OCI-LY3 (cell line): ENCODE data around the gene ATP10A.

Experiments
- H2AFZ ChIP-seq: fragments of 200-600, 300-600 bp; shearing (Covaris generic); 2 replicates; pipeline ENCODE4 v1.6.0; 2014; ENCODE audit warnings: antibody characterized with exemption, low read depth, low read length
- H3K27ac ChIP-seq: fragments of 200-600, 300-600 bp; sonication (generic); 2 replicates; pipeline ENCODE4 v1.5.1; 2014; ENCODE audit warnings: mild to moderate bottlenecking, low read length, moderate library complexity, mixed read lengths
- H3K27me3 ChIP-seq: fragments of 200-600, 300-600 bp; sonication (generic); 2 replicates; pipeline ENCODE4 v1.6.1; 2014; ENCODE audit warnings: low read depth, low read length, mixed read lengths
- H3K36me3 ChIP-seq: fragments of 200-600, 300-600 bp; sonication (generic); replicated peaks from 2 replicates; pipeline ENCODE3; 2014; ENCODE audit warnings: low read depth, low read length, mixed read lengths
- H3K4me1 ChIP-seq: fragments of 300-600, 200-600 bp; sonication (generic); 2 replicates; pipeline ENCODE4 v1.6.1; 2014; ENCODE audit warnings: low read length, mixed read lengths
- H3K4me2 ChIP-seq: fragments of 200-600, 300-600 bp; sonication (generic); 2 replicates; pipeline ENCODE4 v1.6.1; 2014; ENCODE audit warnings: low read length, mixed read lengths
- H3K4me3 ChIP-seq: fragments of 300-600, 200-600 bp; sonication (generic); 2 replicates; pipeline ENCODE4 v1.5.1; 2014; ENCODE audit warnings: antibody characterized with exemption, mild to moderate bottlenecking, low read length, moderate library complexity
- H3K79me2 ChIP-seq: fragments of 300-600, 200-600 bp; shearing (Covaris generic); 2 replicates; pipeline ENCODE4 v1.6.1; 2014; ENCODE audit warnings: mild to moderate bottlenecking, low read length, mixed read lengths
- H3K9ac ChIP-seq: fragments of 300-600, 200-600 bp; shearing (Covaris generic); 2 replicates; pipeline ENCODE4 v1.6.0; 2014; ENCODE audit warnings: mild to moderate bottlenecking, low read length, moderate library complexity
- H3K9me3 ChIP-seq: fragments of 200-600, 300-600 bp; shearing (Covaris generic); 2 replicates; pipeline ENCODE4 v1.6.1; 2014; ENCODE audit warnings: low read length, mixed read lengths; ENCODE audit not compliant: insufficient read depth
- H4K20me1 ChIP-seq: fragments of 200-600, 300-600 bp; sonication (generic); 2 replicates; pipeline ENCODE4 v1.6.1; 2016; ENCODE audit warnings: low read length, mixed read lengths; ENCODE audit not compliant: insufficient read depth
- CTCF ChIP-seq: fragments of 200-600, 300-600 bp; sonication (generic); IDR thresholded peaks from 2 replicates; pipeline ENCODE4 v1.5.1; 2014; ENCODE audit warnings: antibody characterized with exemption, low read length, low read depth
- EZH2phosphoT487 ChIP-seq: fragments of 200-600 bp; shearing (Covaris generic); IDR thresholded peaks from 2 replicates; pipeline ENCODE4 v1.6.1; 2018; ENCODE audit warnings: antibody characterized with exemption, mixed run types, low read depth

Gene ATP10A

GRCh38 chr15:25724899-25725298 lies 138.2 kb downstream of the ATP10A start:
- Histone ChIP-seq H3K9me3 (no peaks in the 10 kb centered on the region), H2AFZ (no peak overlapping the region), H3K36me3 (no peaks in the 10 kb centered on the region), H3K4me2 (no peak overlapping the region), H3K4me3 (no peak overlapping the region), H3K27ac (no peak overlapping the region), H3K9ac (no peak overlapping the region), H3K4me1 (no peaks in the 10 kb centered on the region), H3K27me3 (no peaks in the 10 kb centered on the region), H4K20me1 (no peaks in the 10 kb centered on the region), H3K79me2 (no peaks in the 10 kb centered on the region)
- TF ChIP-seq EZH2phosphoT487 (no peak), CTCF (no peak)

GRCh38 chr15:25721605-25721955 lies 141.5 kb downstream of the ATP10A start:
- Histone ChIP-seq H3K27ac (no peak overlapping the region), H3K27me3 (no peaks in the 10 kb centered on the region), H3K9ac (no peak overlapping the region), H3K4me1 (no peaks in the 10 kb centered on the region), H4K20me1 (no peaks in the 10 kb centered on the region), H3K36me3 (no peaks in the 10 kb centered on the region), H3K79me2 (no peaks in the 10 kb centered on the region), H2AFZ (no peak overlapping the region), H3K4me3 (no peak overlapping the region), H3K9me3 (no peaks in the 10 kb centered on the region), H3K4me2 (no peak overlapping the region)
- no peak for TF ChIP-seq CTCF
- TF ChIP-seq EZH2phosphoT487 = no peak

GRCh38 chr15:25719101-25719985 lies 143.8 kb downstream of the ATP10A start:
- no peaks in the 10 kb centered on the region for H3K4me1 ChIP-seq

GRCh38 chr15:25718597-25718996 lies 144.5 kb downstream of the ATP10A start:
- Histone ChIP-seq H3K4me2 (no peak overlapping the region), H3K9me3 (no peaks in the 10 kb centered on the region), H4K20me1 (no peaks in the 10 kb centered on the region), H3K27ac (no peak overlapping the region), H3K4me3 (no peak overlapping the region), H3K4me1 (no peaks in the 10 kb centered on the region), H3K9ac (no peak overlapping the region), H3K79me2 (no peaks in the 10 kb centered on the region), H3K27me3 (no peaks in the 10 kb centered on the region), H3K36me3 (no peaks in the 10 kb centered on the region), H2AFZ (no peak overlapping the region)
- TF ChIP-seq EZH2phosphoT487 = no peak
- no peak for TF ChIP-seq CTCF

More at GRCh38 chr15:25719101-25719985, 143.8 kb downstream of the ATP10A start:
- TF ChIP-seq CTCF = no peak
- H3K9ac ChIP-seq = no peak overlapping the region
- no peaks in the 10 kb centered on the region for H3K79me2 ChIP-seq
- no peak overlapping the region for H3K27ac ChIP-seq
- no peaks in the 10 kb centered on the region for H3K36me3 ChIP-seq
- no peaks in the 10 kb centered on the region for H4K20me1 ChIP-seq
- H3K4me3 ChIP-seq = no peak overlapping the region
- no peak overlapping the region for H2AFZ ChIP-seq
- H3K4me2 ChIP-seq = no peak overlapping the region
- H3K27me3 ChIP-seq = no peaks in the 10 kb centered on the region
- H3K9me3 ChIP-seq = no peaks in the 10 kb centered on the region
